ENCODE results near the gene TSHZ2.

Gene TSHZ2

DNA sequence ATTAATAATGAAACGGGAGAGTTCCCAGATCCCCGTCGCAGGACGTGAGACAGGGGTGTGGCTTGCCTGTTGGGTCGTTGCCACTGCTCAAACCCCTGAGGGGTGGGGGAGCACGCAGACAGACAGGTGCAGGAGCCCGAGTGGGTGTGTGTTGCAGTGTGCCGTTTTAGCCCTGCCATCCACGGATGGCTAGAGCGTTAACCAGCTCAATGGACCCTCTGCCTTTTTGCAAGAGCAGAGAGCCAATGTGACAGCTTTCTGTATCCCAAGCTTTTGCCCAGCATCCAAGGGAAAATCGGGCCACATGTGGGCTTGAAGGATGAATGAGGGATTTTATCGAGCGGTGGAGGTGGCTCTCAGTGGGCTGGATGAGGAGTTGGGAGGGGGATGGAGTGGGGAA, 237.9 kb downstream of the TSHZ2 start:
- H3K9me3 ChIP-seq (ENCODE audit: low read length) = no peaks in the 10 kb centered on the region
- no peak overlapping the region for H3K4me3 ChIP-seq (ENCODE audit: low read depth in 1 of 2, low read length in 2 of 2)
- no peak overlapping the region for H3K9ac ChIP-seq (ENCODE audit: low read length)
- H3K4me1 ChIP-seq (ENCODE audit: insufficient read depth, low read length) = no peaks in the 10 kb centered on the region
- H3K27me3 ChIP-seq (ENCODE audit: control insufficient read depth in 1 of 2, insufficient read depth in 2 of 2, low read length in 2 of 2) = no peaks in the 10 kb centered on the region
- H3K36me3 ChIP-seq (ENCODE audit: insufficient read depth, low read length) = no peaks in the 10 kb centered on the region
- H3K27ac ChIP-seq (ENCODE audit: low read depth, low read length) = no peak overlapping the region

GRCh38 chr20:53210931-53211330, 238.8 kb downstream of the TSHZ2 start:
- no peak overlapping the region for H3K27ac ChIP-seq (ENCODE audit: low read depth, low read length)
- no peaks in the 10 kb centered on the region for H3K4me1 ChIP-seq (ENCODE audit: insufficient read depth, low read length)
- H3K9me3 ChIP-seq (ENCODE audit: low read length) = no peaks in the 10 kb centered on the region
- no peaks in the 10 kb centered on the region for H3K27me3 ChIP-seq (ENCODE audit: control insufficient read depth in 1 of 2, insufficient read depth in 2 of 2, low read length in 2 of 2)
- H3K36me3 ChIP-seq (ENCODE audit: insufficient read depth, low read length) = no peaks in the 10 kb centered on the region
- no peak overlapping the region for H3K9ac ChIP-seq (ENCODE audit: low read length)
- H3K4me3 ChIP-seq (ENCODE audit: low read depth in 1 of 2, low read length in 2 of 2) = no peak overlapping the region

DNA sequence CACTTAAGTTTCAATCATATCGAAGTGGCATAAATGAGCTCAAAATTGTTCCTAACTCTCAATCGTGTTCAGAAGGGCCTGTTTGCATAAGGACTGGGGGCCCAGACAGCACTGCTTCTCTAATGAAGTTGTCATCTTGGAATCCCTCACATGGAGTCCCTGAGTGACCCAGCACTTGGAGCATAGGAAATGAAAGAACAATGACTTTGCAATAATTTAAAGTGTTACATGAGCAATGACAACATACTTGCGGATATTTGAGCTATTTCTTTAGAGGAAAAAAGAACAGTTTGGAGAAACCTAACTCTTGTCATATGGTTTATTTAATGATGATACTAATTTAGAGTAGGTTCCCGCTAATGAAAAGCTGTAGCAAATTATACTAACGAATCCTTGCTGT, 239.9 kb downstream of the TSHZ2 start:
- Histone ChIP-seq H3K36me3 (ENCODE audit: insufficient read depth, low read length) (no peaks in the 10 kb centered on the region), H3K4me1 (ENCODE audit: insufficient read depth, low read length) (no peaks in the 10 kb centered on the region), H3K27me3 (ENCODE audit: control insufficient read depth in 1 of 2, insufficient read depth in 2 of 2, low read length in 2 of 2) (peaks cover 0 to 4% of the 10 kb centered on the region in 2 donors), H3K9ac (ENCODE audit: low read length) (no peak overlapping the region), H3K9me3 (ENCODE audit: low read length) (no peaks in the 10 kb centered on the region), H3K27ac (ENCODE audit: low read depth, low read length) (no peak overlapping the region), H3K4me3 (ENCODE audit: low read depth in 1 of 2, low read length in 2 of 2) (no peak overlapping the region)

- H3K27ac ChIP-seq (ENCODE audit: low read depth, low read length) = no peak overlapping the region
- no peak overlapping the region for H3K4me3 ChIP-seq (ENCODE audit: low read depth in 1 of 2, low read length in 2 of 2)
- no peak overlapping the region for H3K9ac ChIP-seq (ENCODE audit: low read length)
- H3K9me3 ChIP-seq (ENCODE audit: low read length) = no peaks in the 10 kb centered on the region
- H3K27me3 ChIP-seq (ENCODE audit: control insufficient read depth in 1 of 2, insufficient read depth in 2 of 2, low read length in 2 of 2) = peaks cover 0 to 5% of the 10 kb centered on the region in 2 donors
- H3K4me1 ChIP-seq (ENCODE audit: insufficient read depth, low read length) = no peaks in the 10 kb centered on the region
- no peaks in the 10 kb centered on the region for H3K36me3 ChIP-seq (ENCODE audit: insufficient read depth, low read length)
Measured at GRCh38 chr20:53214392-53214791, 242.2 kb downstream of the TSHZ2 start.

GRCh38 chr20:53215166-53215565, 243.0 kb downstream of the TSHZ2 start:
- Histone ChIP-seq H3K4me1 (ENCODE audit: insufficient read depth, low read length) (no peaks in the 10 kb centered on the region), H3K27me3 (ENCODE audit: control insufficient read depth in 1 of 2, insufficient read depth in 2 of 2, low read length in 2 of 2) (peaks cover 0 to 5% of the 10 kb centered on the region in 2 donors), H3K27ac (ENCODE audit: low read depth, low read length) (no peak overlapping the region), H3K9ac (ENCODE audit: low read length) (no peak overlapping the region), H3K4me3 (ENCODE audit: low read depth in 1 of 2, low read length in 2 of 2) (no peak overlapping the region), H3K36me3 (ENCODE audit: insufficient read depth, low read length) (no peaks in the 10 kb centered on the region), H3K9me3 (ENCODE audit: low read length) (no peaks in the 10 kb centered on the region)

DNA sequence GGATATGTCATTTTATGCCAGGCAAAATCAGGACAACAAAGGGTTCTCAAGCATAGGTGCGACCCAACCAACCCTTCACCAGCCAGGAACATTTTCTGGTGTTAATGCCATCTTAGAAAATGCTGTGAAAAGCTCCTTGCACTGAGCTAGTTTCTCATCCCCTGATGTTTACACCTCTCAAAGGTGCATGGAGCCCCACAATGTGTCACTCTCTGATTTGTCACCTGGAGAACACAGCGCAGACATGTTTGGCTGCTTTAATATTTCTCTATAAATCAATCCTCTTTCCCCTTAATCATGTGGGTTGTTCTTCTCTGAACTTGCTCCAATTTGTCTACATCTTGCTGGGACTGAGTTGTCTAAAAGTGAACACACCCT, 244.3 kb downstream of the TSHZ2 start:
- Histone ChIP-seq H3K27me3 (ENCODE audit: control insufficient read depth in 1 of 2, insufficient read depth in 2 of 2, low read length in 2 of 2) (peaks cover 0 to 5% of the 10 kb centered on the region in 2 donors), H3K4me3 (ENCODE audit: low read depth in 1 of 2, low read length in 2 of 2) (no peak overlapping the region), H3K27ac (ENCODE audit: low read depth, low read length) (no peak overlapping the region), H3K4me1 (ENCODE audit: insufficient read depth, low read length) (no peaks in the 10 kb centered on the region), H3K9ac (ENCODE audit: low read length) (no peak overlapping the region), H3K9me3 (ENCODE audit: low read length) (no peaks in the 10 kb centered on the region), H3K36me3 (ENCODE audit: insufficient read depth, low read length) (no peaks in the 10 kb centered on the region)

DNA sequence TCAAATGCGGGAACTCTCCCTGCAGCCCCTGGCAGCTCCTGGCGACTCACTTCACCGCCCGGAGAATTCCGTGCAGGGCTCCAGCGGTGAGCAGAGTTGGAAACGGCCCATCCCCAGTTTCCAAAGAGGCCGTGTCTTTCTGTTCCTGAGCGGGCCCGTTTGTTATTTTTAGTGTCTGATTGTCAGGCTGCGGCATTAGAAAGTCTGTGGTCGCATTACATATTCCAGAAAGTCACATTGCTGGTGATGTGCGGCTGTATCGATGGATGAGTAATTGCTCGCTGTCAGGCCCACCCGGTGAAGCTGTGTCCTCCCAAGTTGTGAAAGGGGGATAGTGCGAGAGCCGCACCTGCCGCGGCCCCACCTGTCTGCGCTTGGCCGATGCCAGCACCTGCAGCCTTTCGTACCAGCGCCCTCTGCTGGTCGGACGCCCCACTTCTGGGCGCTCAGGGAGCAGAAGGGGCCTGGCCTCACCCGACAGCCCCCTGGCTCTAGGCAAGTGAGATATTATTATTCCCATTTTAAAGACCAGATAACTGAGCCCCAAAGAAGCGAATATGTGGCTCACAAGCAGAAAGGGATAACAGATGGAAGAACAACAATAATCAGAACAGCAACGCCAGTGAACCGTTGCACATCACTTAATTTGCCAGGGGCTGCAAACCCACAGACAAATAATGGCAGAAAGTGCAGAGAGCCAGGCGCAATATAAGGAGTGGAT, 244.9 kb downstream of the TSHZ2 start:
- Histone ChIP-seq H3K36me3 (ENCODE audit: insufficient read depth, low read length) (no peaks in the 10 kb centered on the region), H3K4me1 (ENCODE audit: insufficient read depth, low read length) (no peaks in the 10 kb centered on the region), H3K9ac (ENCODE audit: low read length) (no peak overlapping the region), H3K4me3 (ENCODE audit: low read depth in 1 of 2, low read length in 2 of 2) (no peak overlapping the region), H3K27me3 (ENCODE audit: control insufficient read depth in 1 of 2, insufficient read depth in 2 of 2, low read length in 2 of 2) (peaks cover 0 to 5% of the 10 kb centered on the region in 2 donors), H3K9me3 (ENCODE audit: low read length) (no peaks in the 10 kb centered on the region), H3K27ac (ENCODE audit: low read depth, low read length) (no peak overlapping the region)

- Histone ChIP-seq H3K27ac (ENCODE audit: low read depth, low read length) (no peak overlapping the region), H3K9me3 (ENCODE audit: low read length) (no peaks in the 10 kb centered on the region), H3K9ac (ENCODE audit: low read length) (no peak overlapping the region), H3K36me3 (ENCODE audit: insufficient read depth, low read length) (no peaks in the 10 kb centered on the region), H3K4me1 (ENCODE audit: insufficient read depth, low read length) (no peaks in the 10 kb centered on the region), H3K4me3 (ENCODE audit: low read depth in 1 of 2, low read length in 2 of 2) (no peak overlapping the region), H3K27me3 (ENCODE audit: control insufficient read depth in 1 of 2, insufficient read depth in 2 of 2, low read length in 2 of 2) (peaks cover 0 to 5% of the 10 kb centered on the region in 2 donors)
Measured at GRCh38 chr20:53220482-53221307, 248.5 kb downstream of the TSHZ2 start.

GRCh38 chr20:53221731-53222130, 249.6 kb downstream of the TSHZ2 start:
- no peaks in the 10 kb centered on the region for H3K36me3 ChIP-seq (ENCODE audit: insufficient read depth, low read length)
- H3K27ac ChIP-seq (ENCODE audit: low read depth, low read length) = no peak overlapping the region
- H3K27me3 ChIP-seq (ENCODE audit: control insufficient read depth in 1 of 2, insufficient read depth in 2 of 2, low read length in 2 of 2) = peaks cover 0 to 3% of the 10 kb centered on the region in 2 donors
- no peak overlapping the region for H3K9ac ChIP-seq (ENCODE audit: low read length)
- H3K4me1 ChIP-seq (ENCODE audit: insufficient read depth, low read length) = no peaks in the 10 kb centered on the region
- H3K4me3 ChIP-seq (ENCODE audit: low read depth in 1 of 2, low read length in 2 of 2) = no peak overlapping the region
- no peaks in the 10 kb centered on the region for H3K9me3 ChIP-seq (ENCODE audit: low read length)

DNA sequence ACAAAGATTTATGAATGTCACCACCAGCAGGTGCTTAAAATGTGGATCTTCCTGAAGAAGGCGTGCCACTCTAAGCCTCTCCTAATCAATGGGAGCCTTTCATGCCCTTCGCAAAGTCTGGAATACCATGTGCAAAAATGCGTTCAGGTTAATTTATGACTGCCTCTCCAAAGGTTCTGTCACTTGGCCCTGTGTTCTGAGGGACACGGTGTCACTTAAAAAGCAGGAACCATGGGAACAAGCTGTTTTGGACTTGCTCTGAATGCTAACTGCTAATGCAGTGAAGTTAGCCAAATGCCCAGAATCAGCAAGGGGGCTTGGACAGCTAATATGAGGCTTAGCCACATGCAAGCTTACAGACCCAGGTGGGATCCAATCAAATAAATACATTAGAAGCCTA, 250.3 kb downstream of the TSHZ2 start:
- Histone ChIP-seq H3K36me3 (ENCODE audit: insufficient read depth, low read length) (no peaks in the 10 kb centered on the region), H3K9ac (ENCODE audit: low read length) (no peak overlapping the region), H3K4me3 (ENCODE audit: low read depth in 1 of 2, low read length in 2 of 2) (no peak overlapping the region), H3K27me3 (ENCODE audit: control insufficient read depth in 1 of 2, insufficient read depth in 2 of 2, low read length in 2 of 2) (no peaks in the 10 kb centered on the region), H3K9me3 (ENCODE audit: low read length) (no peaks in the 10 kb centered on the region), H3K27ac (ENCODE audit: low read depth, low read length) (no peak overlapping the region), H3K4me1 (ENCODE audit: insufficient read depth, low read length) (no peaks in the 10 kb centered on the region)

DNA sequence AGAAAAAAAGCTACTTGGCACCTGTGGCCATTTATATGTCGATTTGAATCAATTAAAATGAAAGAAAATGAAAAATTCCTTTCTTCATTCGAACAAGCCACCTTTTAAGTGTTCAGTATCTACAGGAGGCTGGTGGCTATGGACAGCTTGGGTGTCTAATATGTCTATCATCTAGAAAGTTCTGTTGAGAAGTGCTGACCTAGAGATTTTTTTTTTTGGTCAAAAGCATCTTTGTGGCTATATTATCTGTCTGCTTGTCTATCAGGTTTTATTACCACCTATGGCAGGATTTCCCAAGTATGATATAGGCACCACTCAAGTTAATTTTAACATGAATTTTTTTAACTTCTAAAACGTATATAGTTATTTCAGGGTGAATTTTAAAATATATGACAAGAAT, 250.8 kb downstream of the TSHZ2 start:
- Histone ChIP-seq H3K9ac (ENCODE audit: low read length) (no peak overlapping the region), H3K36me3 (ENCODE audit: insufficient read depth, low read length) (no peaks in the 10 kb centered on the region), H3K27me3 (ENCODE audit: control insufficient read depth in 1 of 2, insufficient read depth in 2 of 2, low read length in 2 of 2) (no peaks in the 10 kb centered on the region), H3K4me3 (ENCODE audit: low read depth in 1 of 2, low read length in 2 of 2) (no peak overlapping the region), H3K27ac (ENCODE audit: low read depth, low read length) (no peak overlapping the region), H3K4me1 (ENCODE audit: insufficient read depth, low read length) (no peaks in the 10 kb centered on the region), H3K9me3 (ENCODE audit: low read length) (no peaks in the 10 kb centered on the region)

Data from muscle layer of colon (tissue), 2 donors.